ENCODE measurements around the gene TCF3. TPM values are rescaled to one million over a fixed set of nuclear protein-coding genes. Genes with fewer than 3 reads are reported as not detected.

TCF3 gene
- polyA plus RNA-seq, 1 donor (not counting 4 experiments of a cell fraction or from before 2014, with no cell fraction given), result 40.0 TPM

DNA sequence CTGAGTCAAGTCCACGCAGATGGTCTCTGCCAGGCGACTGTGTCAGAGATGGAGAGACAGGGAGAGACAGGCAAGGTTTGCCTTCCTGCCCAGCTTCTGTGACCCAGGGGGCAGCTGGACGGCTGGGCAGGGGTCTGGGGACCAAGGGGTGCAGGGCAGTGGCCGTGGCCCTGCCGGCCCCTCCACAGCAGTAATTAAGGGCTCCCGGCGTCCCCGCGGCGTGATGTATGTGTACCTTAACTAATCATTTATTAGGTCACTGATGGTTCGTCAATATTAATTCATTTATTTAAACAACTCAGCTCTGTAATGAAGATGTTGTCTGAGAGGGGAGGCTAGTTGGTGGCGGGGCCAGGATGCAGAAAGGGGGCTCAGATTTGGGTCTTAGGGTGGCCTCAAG, 28.6 kb upstream of the TCF3 start:
- Histone ChIP-seq H2AFZ (ENCODE audit: control insufficient read depth, low read length) (no peak overlapping the region), H3K4me3 (ENCODE audit: control insufficient read depth in 2 of 3, extremely low read depth in 1 of 3, insufficient read depth in 2 of 3, low read depth in 1 of 3, low read length in 3 of 3) (no peak overlapping the region), H3K9me1 (ENCODE audit: control insufficient read depth, extremely low read depth, insufficient read depth, low read length) (no peaks in the 10 kb centered on the region), H3K27me3 (ENCODE audit: control insufficient read depth, extremely low read depth, insufficient read depth, low read length) (peaks cover 28% of the 10 kb centered on the region), H3K4me2 (ENCODE audit: control insufficient read depth, extremely low read depth, insufficient read depth, low read depth, low read length) (no peak overlapping the region), H3K4me1 (ENCODE audit: control insufficient read depth, extremely low read depth, insufficient read depth, low read length) (no peaks in the 10 kb centered on the region), H3K9ac (ENCODE audit: control insufficient read depth, extremely low read depth, insufficient read depth, low read length) (no peak overlapping the region), H3K36me3 (ENCODE audit: control insufficient read depth in 2 of 2, extremely low read depth in 1 of 2, insufficient read depth in 2 of 2, low read length in 2 of 2) (no peaks in the 10 kb centered on the region), H4K20me1 (ENCODE audit: control insufficient read depth, extremely low read depth, insufficient read depth, low read length) (no peaks in the 10 kb centered on the region), H3K27ac (ENCODE audit: control insufficient read depth, insufficient read depth, low read length) (no peak overlapping the region), H3K9me3 (ENCODE audit: control insufficient read depth, low read depth, low read length) (no peaks in the 10 kb centered on the region), H3K79me2 (ENCODE audit: control insufficient read depth, insufficient read depth, low read length) (no peaks in the 10 kb centered on the region)
- no peak for DNase-seq (ENCODE audit: low read depth, low spot score)
- TF ChIP-seq, protein P1, sequence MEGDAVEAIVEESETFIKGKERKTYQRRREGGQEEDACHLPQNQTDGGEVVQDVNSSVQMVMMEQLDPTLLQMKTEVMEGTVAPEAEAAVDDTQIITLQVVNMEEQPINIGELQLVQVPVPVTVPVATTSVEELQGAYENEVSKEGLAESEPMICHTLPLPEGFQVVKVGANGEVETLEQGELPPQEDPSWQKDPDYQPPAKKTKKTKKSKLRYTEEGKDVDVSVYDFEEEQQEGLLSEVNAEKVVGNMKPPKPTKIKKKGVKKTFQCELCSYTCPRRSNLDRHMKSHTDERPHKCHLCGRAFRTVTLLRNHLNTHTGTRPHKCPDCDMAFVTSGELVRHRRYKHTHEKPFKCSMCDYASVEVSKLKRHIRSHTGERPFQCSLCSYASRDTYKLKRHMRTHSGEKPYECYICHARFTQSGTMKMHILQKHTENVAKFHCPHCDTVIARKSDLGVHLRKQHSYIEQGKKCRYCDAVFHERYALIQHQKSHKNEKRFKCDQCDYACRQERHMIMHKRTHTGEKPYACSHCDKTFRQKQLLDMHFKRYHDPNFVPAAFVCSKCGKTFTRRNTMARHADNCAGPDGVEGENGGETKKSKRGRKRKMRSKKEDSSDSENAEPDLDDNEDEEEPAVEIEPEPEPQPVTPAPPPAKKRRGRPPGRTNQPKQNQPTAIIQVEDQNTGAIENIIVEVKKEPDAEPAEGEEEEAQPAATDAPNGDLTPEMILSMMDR (optimal IDR thresholded peaks at IDR 0.05 in 1 of 3, IDR thresholded peaks at IDR 0.05 in 1 of 3, conservative IDR thresholded peaks at IDR 0.05 in 1 of 3; ENCODE audit: extremely low read depth in 1 of 3, insufficient read depth in 2 of 3, low read length in 3 of 3), result no peak
- no peak for TF ChIP-seq EZH2 (IDR thresholded peaks at IDR 0.05; ENCODE audit: low read length)
- dilution Hi-C loops (cut with MboI; ENCODE audit: extremely low pct_ligation_motif_present, low sequenced_read_pairs), result no loop called here
- no peak for FAIRE-seq

- Histone ChIP-seq H2AFZ (ENCODE audit: control insufficient read depth, low read length) (no peak overlapping the region), H3K9me1 (ENCODE audit: control insufficient read depth, extremely low read depth, insufficient read depth, low read length) (no peaks in the 10 kb centered on the region), H3K79me2 (ENCODE audit: control insufficient read depth, insufficient read depth, low read length) (no peaks in the 10 kb centered on the region), H3K36me3 (ENCODE audit: control insufficient read depth in 2 of 2, extremely low read depth in 1 of 2, insufficient read depth in 2 of 2, low read length in 2 of 2) (no peaks in the 10 kb centered on the region), H3K9me3 (ENCODE audit: control insufficient read depth, low read depth, low read length) (no peaks in the 10 kb centered on the region), H3K4me2 (ENCODE audit: control insufficient read depth, extremely low read depth, insufficient read depth, low read depth, low read length) (no peak overlapping the region), H3K4me1 (ENCODE audit: control insufficient read depth, extremely low read depth, insufficient read depth, low read length) (no peaks in the 10 kb centered on the region), H3K27ac (ENCODE audit: control insufficient read depth, insufficient read depth, low read length) (no peak overlapping the region), H3K27me3 (ENCODE audit: control insufficient read depth, extremely low read depth, insufficient read depth, low read length) (peaks cover 41% of the 10 kb centered on the region), H3K4me3 (ENCODE audit: control insufficient read depth in 2 of 3, extremely low read depth in 1 of 3, insufficient read depth in 2 of 3, low read depth in 1 of 3, low read length in 3 of 3) (no peak overlapping the region), H3K9ac (ENCODE audit: control insufficient read depth, extremely low read depth, insufficient read depth, low read length) (no peak overlapping the region), H4K20me1 (ENCODE audit: control insufficient read depth, extremely low read depth, insufficient read depth, low read length) (no peaks in the 10 kb centered on the region)
- TF ChIP-seq EZH2 (IDR thresholded peaks at IDR 0.05; ENCODE audit: low read length), result no peak
- TF ChIP-seq, protein P1 (optimal IDR thresholded peaks at IDR 0.05 in 1 of 3, IDR thresholded peaks at IDR 0.05 in 1 of 3, conservative IDR thresholded peaks at IDR 0.05 in 1 of 3; ENCODE audit: extremely low read depth in 1 of 3, insufficient read depth in 2 of 3, low read length in 3 of 3), result no peak
- DNase-seq (ENCODE audit: low read depth, low spot score) (no peak), FAIRE-seq (no peak)
- dilution Hi-C loops (cut with MboI; ENCODE audit: extremely low pct_ligation_motif_present, low sequenced_read_pairs), result no loop called here
Measured at GRCh38 chr19:1678073-1678472, 25.7 kb upstream of the TCF3 start.

All from keratinocyte (primary cell).